ENCODE measurements around the gene LGI1.

LGI1 gene

DNA sequence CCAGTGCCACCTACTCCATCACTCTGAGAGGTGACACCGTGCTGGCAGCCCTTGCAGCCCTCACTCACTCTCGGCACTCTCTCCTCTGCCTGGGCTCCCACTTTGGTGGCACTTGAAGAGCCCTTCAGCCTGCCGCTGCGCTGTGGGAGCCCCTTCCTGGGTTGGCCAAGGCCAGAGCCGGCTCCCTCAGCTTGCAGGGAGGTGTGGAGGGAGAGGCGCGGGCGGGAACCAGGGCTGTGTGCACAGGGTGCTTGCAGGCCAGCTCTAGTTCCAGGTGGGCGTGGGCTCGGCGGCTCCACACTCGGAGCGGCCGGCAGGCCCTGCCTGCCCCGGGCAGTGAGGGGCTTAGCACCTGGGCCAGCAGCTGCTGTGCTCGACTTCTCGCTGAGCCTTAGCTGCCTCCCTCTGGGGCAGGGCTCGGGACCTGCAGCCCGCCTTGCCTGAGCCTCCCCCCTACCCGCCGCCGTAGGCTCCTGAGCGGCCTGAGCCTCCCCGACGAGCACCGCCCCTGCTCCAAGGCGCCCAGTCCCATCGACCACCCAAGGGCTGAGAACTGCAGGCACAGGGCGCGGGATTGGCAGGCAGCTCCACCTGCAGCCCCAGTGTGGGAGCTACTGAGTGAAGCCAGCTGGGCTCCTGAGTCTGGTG lies 87.4 kb downstream of the LGI1 start:
- Histone ChIP-seq H3K4me2 (ENCODE audit: low read length) (no peak overlapping the region), H3K27me3 (ENCODE audit: insufficient read depth, low read length) (no peaks in the 10 kb centered on the region), H3K23ac (ENCODE audit: low read length) (no peak overlapping the region), H3K4me1 (ENCODE audit: control insufficient read depth in 1 of 2, insufficient read depth in 2 of 2, low read length in 2 of 2) (no peaks in the 10 kb centered on the region), H3K27ac (ENCODE audit: low read depth, low read length) (no peak overlapping the region), H4K91ac (ENCODE audit: low read depth, low read length) (no peak overlapping the region), H3K79me2 (ENCODE audit: control insufficient read depth, insufficient read depth, low read length, poor library complexity) (no peaks in the 10 kb centered on the region), H3K9me3 (ENCODE audit: insufficient read depth, low read depth, low read length) (peaks cover 3% of the 10 kb centered on the region), H2BK12ac (ENCODE audit: low read length) (no peak overlapping the region), H2BK5ac (ENCODE audit: low read depth, low read length, poor library complexity) (no peak overlapping the region), H3K18ac (ENCODE audit: low read length) (no peak overlapping the region), H2AFZ (ENCODE audit: insufficient read depth, low read length, poor library complexity) (no peak overlapping the region), H3K4ac (ENCODE audit: low read depth, low read length) (no peak overlapping the region), H3K36me3 (ENCODE audit: control insufficient read depth in 1 of 2, insufficient read depth in 2 of 2, low read length in 2 of 2) (no peaks in the 10 kb centered on the region), H2BK120ac (ENCODE audit: insufficient read depth, low read length, poor library complexity) (no peak overlapping the region), H3K4me3 (ENCODE audit: low read depth, low read length) (no peak overlapping the region), H3K9ac (ENCODE audit: low read length) (no peak overlapping the region), H3K79me1 (ENCODE audit: low read length) (no peaks in the 10 kb centered on the region), H3K14ac (ENCODE audit: low read length) (no peak overlapping the region), H2AK5ac (ENCODE audit: low read length) (no peak overlapping the region), H4K8ac (ENCODE audit: low read depth, low read length) (no peak overlapping the region), H4K12ac (ENCODE audit: low read depth, low read length) (no peak overlapping the region)
- no peak for DNase-seq
- WGBS (ENCODE audit: extremely low coverage, insufficient coverage, insufficient read length), result no CpG with 5 or more reads among the region's 30 CpGs

All from trophoblast cell (in vitro differentiated cells and primary cell).